BLaER1 (cell line): ENCODE measurements around the gene PPY.
A peak's percentile ranks its signal among the peaks of the same experiment; 100 is the strongest.

Experiments
- H3K27ac ChIP-seq: shearing (Covaris generic); formaldehyde crosslinking; 2 replicates; pipeline ENCODE4 v1.8.1; 2022
- H3K27me3 ChIP-seq: shearing (Covaris generic); formaldehyde crosslinking; 2 replicates; pipeline ENCODE4 v1.8.1; 2022
- H3K36me3 ChIP-seq: shearing (Covaris generic); formaldehyde crosslinking; 2 replicates; pipeline ENCODE4 v1.8.1; 2022
- H3K4me1 ChIP-seq: shearing (Covaris generic); formaldehyde crosslinking; 2 replicates; pipeline ENCODE4 v1.8.1; 2022
- H3K4me2 ChIP-seq: shearing (Covaris generic); formaldehyde crosslinking; 2 replicates; pipeline ENCODE4 v1.8.1; 2022
- H3K4me3 ChIP-seq: shearing (Covaris generic); formaldehyde crosslinking; 2 replicates; pipeline ENCODE4 v1.8.1; 2022
- H3K9ac ChIP-seq: shearing (Covaris generic); formaldehyde crosslinking; 2 replicates; pipeline ENCODE4 v1.8.1; 2022
- H3K9me3 ChIP-seq: shearing (Covaris generic); formaldehyde crosslinking; 2 replicates; pipeline ENCODE4 v1.8.1; 2022
- H4K20me1 ChIP-seq: shearing (Covaris generic); formaldehyde crosslinking; 2 replicates; pipeline ENCODE4 v1.8.1; 2022
- Cebpa-rat ChIP-seq: shearing (Covaris generic); IDR thresholded peaks from 2 replicates; pipeline ENCODE4 v1.8.1; 2022

The PPY gene

DNA sequence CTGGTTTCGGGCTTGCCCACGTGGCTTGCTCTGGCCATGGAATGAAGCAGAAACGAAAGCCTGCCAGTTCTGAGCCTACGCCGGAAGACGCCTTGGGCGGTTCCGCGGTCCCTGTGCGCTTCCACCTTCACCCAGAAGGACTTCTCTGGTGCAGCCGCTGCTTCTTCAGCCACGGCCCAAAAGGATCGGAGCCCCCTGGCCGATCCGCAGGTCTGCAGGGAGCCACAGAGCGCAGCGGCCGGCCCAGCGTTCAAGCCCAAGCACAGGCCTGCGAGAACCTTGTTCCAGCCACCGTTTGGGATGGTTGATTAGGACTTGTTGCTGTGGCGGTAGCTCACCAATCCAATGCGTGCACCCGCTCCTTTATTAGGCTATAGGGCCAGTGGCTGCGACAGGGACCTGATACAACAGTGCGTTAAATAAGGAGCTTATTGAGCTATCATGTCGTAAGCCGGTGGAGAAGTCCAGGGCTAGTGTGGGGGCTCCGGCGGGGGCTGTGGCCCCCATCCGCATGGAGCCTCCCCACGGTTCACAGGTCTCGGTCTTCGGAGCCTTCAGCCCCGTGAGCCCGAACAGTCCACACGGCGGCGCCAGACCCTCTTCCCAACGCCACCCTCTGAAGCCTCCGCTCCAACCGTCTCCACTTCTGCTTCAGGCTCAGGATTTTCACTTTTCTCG, 24.8 kb downstream of the PPY start:
- Histone ChIP-seq H3K36me3 (no peaks in the 10 kb centered on the region), H3K9me3 (no peaks in the 10 kb centered on the region), H3K27me3 (no peaks in the 10 kb centered on the region), H3K9ac (peak overlapping the region; percentile 75), H3K4me2 (peak overlapping the region; percentile 92), H3K4me1 (peaks cover 52% of the 10 kb centered on the region), H4K20me1 (no peaks in the 10 kb centered on the region), H3K27ac (peak overlapping the region; percentile 83), H3K4me3 (peak overlapping the region; percentile 65)
- TF ChIP-seq Cebpa-rat, result no peak

- TF ChIP-seq Cebpa-rat, result no peak
- H3K9ac ChIP-seq, result peak overlapping the region; percentile 75
These were observed 25.3 kb downstream of the PPY start for GRCh38 chr17:43917016-43917347.

GRCh38 chr17:43916385-43916784, 25.9 kb downstream of the PPY start:
- H3K4me3 ChIP-seq, result peak overlapping the region; percentile 65
- H3K4me1 ChIP-seq, result peaks cover 63% of the 10 kb centered on the region
- peak overlapping the region; percentile 92 for H3K4me2 ChIP-seq
- H3K27me3 ChIP-seq, result no peaks in the 10 kb centered on the region
- H3K9me3 ChIP-seq, result no peaks in the 10 kb centered on the region
- no peak for TF ChIP-seq Cebpa-rat
- no peaks in the 10 kb centered on the region for H3K36me3 ChIP-seq
- no peak overlapping the region for H3K9ac ChIP-seq
- no peaks in the 10 kb centered on the region for H4K20me1 ChIP-seq
- no peak overlapping the region for H3K27ac ChIP-seq

More at GRCh38 chr17:43917016-43917347, 25.3 kb downstream of the PPY start:
- Histone ChIP-seq H3K4me1 (peaks cover 57% of the 10 kb centered on the region), H3K4me3 (peak overlapping the region; percentile 65), H3K9me3 (no peaks in the 10 kb centered on the region), H3K27me3 (no peaks in the 10 kb centered on the region), H3K27ac (peak overlapping the region; percentile 83), H3K4me2 (peak overlapping the region; percentile 92), H4K20me1 (no peaks in the 10 kb centered on the region), H3K36me3 (no peaks in the 10 kb centered on the region)

GRCh38 chr17:43915559-43915958, 26.7 kb downstream of the PPY start:
- H3K27me3 ChIP-seq, result no peaks in the 10 kb centered on the region
- H3K27ac ChIP-seq, result no peak overlapping the region
- H4K20me1 ChIP-seq, result no peaks in the 10 kb centered on the region
- H3K4me2 ChIP-seq, result peak overlapping the region; percentile 92
- no peak overlapping the region for H3K9ac ChIP-seq
- no peaks in the 10 kb centered on the region for H3K9me3 ChIP-seq
- peaks cover 69% of the 10 kb centered on the region for H3K4me1 ChIP-seq
- no peak for TF ChIP-seq Cebpa-rat
- no peak overlapping the region for H3K4me3 ChIP-seq
- no peaks in the 10 kb centered on the region for H3K36me3 ChIP-seq

- Histone ChIP-seq H3K9ac (no peak overlapping the region), H3K9me3 (no peaks in the 10 kb centered on the region), H3K36me3 (no peaks in the 10 kb centered on the region), H3K4me3 (no peak overlapping the region), H3K27ac (no peak overlapping the region), H4K20me1 (no peaks in the 10 kb centered on the region), H3K4me1 (peaks cover 69% of the 10 kb centered on the region), H3K27me3 (no peaks in the 10 kb centered on the region), H3K4me2 (no peak overlapping the region)
- TF ChIP-seq Cebpa-rat, result no peak
These were observed 27.8 kb downstream of the PPY start for GRCh38 chr17:43914451-43914850.

DNA sequence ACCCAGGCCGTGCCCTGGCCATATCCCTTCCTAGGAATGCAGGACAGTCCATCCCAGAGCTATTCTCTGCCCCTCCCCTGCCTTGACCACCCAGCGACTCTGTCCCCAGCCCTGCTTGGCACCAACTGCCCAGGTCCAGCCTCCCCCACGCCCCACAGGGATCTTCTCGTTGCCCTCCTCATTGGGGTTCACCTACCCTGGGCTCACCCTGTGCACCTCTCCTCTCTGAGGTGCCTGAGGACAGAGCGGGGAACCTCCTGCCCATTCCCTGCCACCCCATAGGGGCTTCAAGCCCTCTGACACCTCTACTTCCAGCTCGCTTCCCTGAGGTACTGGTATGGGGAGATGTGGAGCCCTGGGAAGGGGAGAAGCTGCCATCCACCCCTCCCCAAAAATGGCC, 28.7 kb downstream of the PPY start:
- TF ChIP-seq Cebpa-rat, result no peak
- Histone ChIP-seq H3K27me3 (peaks cover 2% of the 10 kb centered on the region; the same call in 1 of the 2 replicates), H3K4me3 (no peak overlapping the region), H3K9ac (no peak overlapping the region), H3K4me1 (peaks cover 66% of the 10 kb centered on the region), H3K4me2 (peak overlapping the region; percentile 67; the same call in 1 of the 2 replicates), H3K9me3 (no peaks in the 10 kb centered on the region), H3K27ac (no peak overlapping the region), H4K20me1 (no peaks in the 10 kb centered on the region), H3K36me3 (no peaks in the 10 kb centered on the region)

DNA sequence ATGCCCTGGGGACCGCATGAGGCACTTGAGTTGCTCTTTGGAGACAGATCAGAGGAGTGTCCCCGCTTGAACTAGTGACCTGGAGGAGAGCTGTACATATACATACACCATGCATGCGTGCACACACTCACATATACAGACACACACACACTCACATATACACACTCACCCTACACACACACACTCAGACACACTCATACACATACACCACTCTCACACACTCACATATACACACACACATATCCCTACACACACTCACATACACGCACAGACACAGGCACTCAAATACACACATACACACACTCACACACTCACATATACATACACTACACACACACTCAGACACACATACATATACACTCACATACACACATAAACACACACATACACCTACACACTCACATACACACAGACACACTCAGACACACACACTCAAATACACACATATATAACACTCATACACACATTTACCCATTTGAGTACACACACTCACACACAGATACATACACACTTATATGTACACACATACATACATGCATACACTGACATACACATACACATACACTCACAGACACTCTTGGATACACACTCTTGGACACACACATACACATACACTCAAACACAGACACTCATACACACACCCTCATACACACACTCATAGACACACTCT, 29.5 kb downstream of the PPY start:
- H3K27ac ChIP-seq, result no peak overlapping the region
- no peak overlapping the region for H3K9ac ChIP-seq
- H3K9me3 ChIP-seq, result no peaks in the 10 kb centered on the region
- peaks cover 8% of the 10 kb centered on the region; the same call in 1 of the 2 replicates for H3K27me3 ChIP-seq
- H3K4me2 ChIP-seq, result peak overlapping the region; percentile 67
- no peak overlapping the region for H3K4me3 ChIP-seq
- no peaks in the 10 kb centered on the region for H4K20me1 ChIP-seq
- peaks cover 66% of the 10 kb centered on the region for H3K4me1 ChIP-seq
- no peaks in the 10 kb centered on the region for H3K36me3 ChIP-seq
- no peak for TF ChIP-seq Cebpa-rat

DNA sequence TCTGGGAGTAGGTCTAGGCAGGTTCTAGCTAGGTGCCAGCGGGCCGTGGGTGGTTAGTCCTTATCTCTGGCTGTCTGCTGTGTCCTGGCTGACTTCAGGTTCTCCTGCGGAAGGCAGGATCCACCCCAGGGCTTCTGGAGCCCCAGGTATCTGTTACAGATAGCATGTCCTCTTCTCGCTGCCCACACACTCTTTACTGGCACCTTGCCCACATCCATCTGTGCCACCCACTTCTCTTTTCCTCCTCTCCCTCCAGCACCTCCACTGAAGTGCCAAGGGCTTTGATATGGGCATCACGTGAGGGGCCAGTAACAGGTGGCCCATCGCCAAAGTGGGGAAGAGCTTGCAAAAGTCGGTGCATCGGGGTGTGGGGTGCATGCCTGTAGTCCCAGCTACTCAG, 30.4 kb downstream of the PPY start:
- no peak overlapping the region for H3K4me3 ChIP-seq
- peaks cover 17% of the 10 kb centered on the region for H3K27me3 ChIP-seq
- no peak overlapping the region for H3K27ac ChIP-seq
- peaks cover 59% of the 10 kb centered on the region for H3K4me1 ChIP-seq
- no peak for TF ChIP-seq Cebpa-rat
- no peaks in the 10 kb centered on the region for H3K9me3 ChIP-seq
- peaks cover 5% of the 10 kb centered on the region; the same call in 1 of the 2 replicates for H4K20me1 ChIP-seq
- no peak overlapping the region for H3K9ac ChIP-seq
- H3K4me2 ChIP-seq, result peak overlapping the region; percentile 67
- no peaks in the 10 kb centered on the region for H3K36me3 ChIP-seq

- H3K9ac ChIP-seq, result no peak overlapping the region
- H3K4me2 ChIP-seq, result no peak overlapping the region
- no peaks in the 10 kb centered on the region for H3K36me3 ChIP-seq
- H3K4me3 ChIP-seq, result no peak overlapping the region
- no peaks in the 10 kb centered on the region for H3K9me3 ChIP-seq
- no peak overlapping the region for H3K27ac ChIP-seq
- TF ChIP-seq Cebpa-rat, result no peak
- peaks cover 51% of the 10 kb centered on the region for H3K4me1 ChIP-seq
- peaks cover 22% of the 10 kb centered on the region for H4K20me1 ChIP-seq
- H3K27me3 ChIP-seq, result peaks cover 39% of the 10 kb centered on the region
These were observed 32.6 kb downstream of the PPY start for GRCh38 chr17:43909537-43910231.
